ENCODE data around the gene PCBP3.

The PCBP3 gene

GRCh38 chr21:45918011-45918410, 274.5 kb downstream of the PCBP3 start:
- DNase-seq = no peak

GRCh38 chr21:45918835-45919447, 275.4 kb downstream of the PCBP3 start:
- no peak for DNase-seq

GRCh38 chr21:45919593-45919992, 276.1 kb downstream of the PCBP3 start:
- no peak for DNase-seq

GRCh38 chr21:45920824-45921600, 277.5 kb downstream of the PCBP3 start:
- DNase-seq = no peak

- DNase-seq = no peak
Observed at GRCh38 chr21:45921917-45922316, 278.4 kb downstream of the PCBP3 start.

- DNase-seq = no peak
Observed at GRCh38 chr21:45922648-45923047, 279.1 kb downstream of the PCBP3 start.

- DNase-seq = peak; percentile 3 to 7
Observed at GRCh38 chr21:45923146-45923545, 279.6 kb downstream of the PCBP3 start.

- DNase-seq = no peak
Observed at GRCh38 chr21:45926281-45926680, 282.8 kb downstream of the PCBP3 start.

- DNase-seq = no peak
Observed at GRCh38 chr21:45927032-45927431, 283.5 kb downstream of the PCBP3 start.

GRCh38 chr21:45927851-45928850, 284.6 kb downstream of the PCBP3 start:
- DNase-seq = no peak

GRCh38 chr21:45929449-45929848, 285.9 kb downstream of the PCBP3 start:
- DNase-seq = no peak

GRCh38 chr21:45930231-45930760, 286.8 kb downstream of the PCBP3 start:
- no peak for DNase-seq

GRCh38 chr21:45930792-45931191, 287.3 kb downstream of the PCBP3 start:
- DNase-seq = no peak

GRCh38 chr21:45931397-45931969, 288.0 kb downstream of the PCBP3 start:
- no peak for DNase-seq

GRCh38 chr21:45932922-45933502, 289.5 kb downstream of the PCBP3 start:
- DNase-seq = no peak

GRCh38 chr21:45934085-45934484, 290.6 kb downstream of the PCBP3 start:
- no peak for DNase-seq

- no peak for DNase-seq
Observed at GRCh38 chr21:45934554-45934953, 291.0 kb downstream of the PCBP3 start.

- no peak for DNase-seq
Observed at GRCh38 chr21:45935628-45936027, 292.1 kb downstream of the PCBP3 start.

- DNase-seq = no peak
Observed at GRCh38 chr21:45937721-45938452, 294.4 kb downstream of the PCBP3 start.

GRCh38 chr21:45938453-45938755, 294.9 kb downstream of the PCBP3 start:
- DNase-seq = no peak

GRCh38 chr21:45938811-45939520, 295.4 kb downstream of the PCBP3 start:
- no peak for DNase-seq

All from Kasumi-1 (cell line).